GM23248 (cell line): ENCODE data around the gene STX18. TPM values are rescaled to one million over a fixed set of nuclear protein-coding genes. Genes with fewer than 3 reads are reported as not detected.

Experiments used
- DNase-seq: peaks from one replicate; pipeline ENCODE4 v3.0.0-alpha.2; 2015
- H2AFZ ChIP-seq: fragments of 200-600 bp; sonication (generic); 2 replicates; pipeline ENCODE4 v1.6.1; 2016; ENCODE audit warnings: antibody characterized with exemption
- H3F3A ChIP-seq: fragments of 200-600 bp; sonication (generic); 2 replicates; pipeline ENCODE4 v1.6.1; 2016; ENCODE audit warnings: mild to moderate bottlenecking, antibody characterized with exemption, mixed run types; ENCODE audit not compliant: insufficient read depth
- H3K27ac ChIP-seq: fragments of 200-600 bp; sonication (generic); 2 replicates; pipeline ENCODE4 v1.5.1; 2016; ENCODE audit warnings: mild to moderate bottlenecking
- H3K27me3 ChIP-seq: fragments of 200-600 bp; sonication (generic); replicated peaks from 2 replicates; pipeline ENCODE4 v1.6.1; 2016; ENCODE audit warnings: mild to moderate bottlenecking; ENCODE audit not compliant: insufficient read depth
- H3K36me3 ChIP-seq: fragments of 200-600 bp; sonication (generic); 2 replicates; pipeline ENCODE4 v1.6.1; 2016; ENCODE audit warnings: low read depth, mild to moderate bottlenecking
- H3K4me1 ChIP-seq: fragments of 200-600 bp; sonication (generic); 2 replicates; pipeline ENCODE4 v1.6.1; 2016; ENCODE audit warnings: mild to moderate bottlenecking; ENCODE audit not compliant: insufficient read depth
- H3K4me2 ChIP-seq: fragments of 200-600 bp; sonication (generic); one replicate; pipeline ENCODE4 v1.6.1; 2016; ENCODE audit warnings: mild to moderate bottlenecking; ENCODE audit not compliant: unreplicated experiment
- H3K4me3 ChIP-seq: fragments of 200-600 bp; sonication (generic); 2 replicates; pipeline ENCODE4 v1.5.1; 2016; ENCODE audit warnings: mild to moderate bottlenecking
- H3K79me2 ChIP-seq: fragments of 200-600 bp; sonication (generic); 2 replicates; pipeline ENCODE4 v1.6.1; 2016; ENCODE audit warnings: mild to moderate bottlenecking; ENCODE audit not compliant: insufficient read depth
- H3K9ac ChIP-seq: fragments of 200-600 bp; sonication (generic); 2 replicates; pipeline ENCODE4 v1.6.1; 2016; ENCODE audit warnings: mild to moderate bottlenecking
- H3K9me2 ChIP-seq: fragments of 200-600 bp; sonication (generic); 2 replicates; pipeline ENCODE4 v1.6.1; 2016; ENCODE audit warnings: mixed run types, mild to moderate bottlenecking, moderate library complexity; ENCODE audit not compliant: insufficient read depth
- H3K9me3 ChIP-seq: fragments of 200-600 bp; sonication (generic); one replicate; pipeline ENCODE4 v1.6.1; 2017; ENCODE audit warnings: low read depth
- H4K20me1 ChIP-seq: fragments of 200-600 bp; sonication (generic); 2 replicates; pipeline ENCODE4 v1.6.0; 2016; ENCODE audit not compliant: insufficient read depth
- EZH2 ChIP-seq: fragments of 200-600 bp; sonication (generic); IDR thresholded peaks from 2 replicates; pipeline ENCODE4 v1.6.1; 2018; ENCODE audit warnings: antibody characterized with exemption, mild to moderate bottlenecking; ENCODE audit not compliant: insufficient read depth, poor library complexity, severe bottlenecking
- EZH2phosphoT487 ChIP-seq: fragments of 200-600 bp; sonication (generic); IDR thresholded peaks from 2 replicates; pipeline ENCODE4 v1.6.1; 2018; ENCODE audit warnings: antibody characterized with exemption, moderate library complexity, mild to moderate bottlenecking, low read depth; ENCODE audit not compliant: insufficient read depth
- WGBS, 2 experiments: methylation state at CpG; one replicate each; pipeline ENCODE4 v1.1.6; 2015 to 2017; ENCODE audit warnings: low lambda C conversion rate in 2 of 2, low coverage in 1 of 2; ENCODE audit errors: missing lambda C conversion rate in 2 of 2; 5-methylcytosine and 5-hydroxymethylcytosine counted together
- in situ Hi-C: fragments of 300-500 bp; cut with MboI; formaldehyde crosslinking; loops from 2 replicates; pipeline ENCODE4 v1.15.0; 2020
- polyA plus RNA-seq: library from polyadenylated mRNA; unstranded; fragments of >200 nt; fragmentation: Nextera tagmentation; extraction: Ambion mirVana; gene quantifications from 2 replicates; pipeline ENCODE4 v1.2.1, GENCODE V29; 2016
- total RNA-seq: library from RNA; depleted of rRNA; stranded (reverse); fragments of >200 nt; shearing (Covaris generic); gene quantifications from 2 replicates; pipeline ENCODE4 v1.2.3, GENCODE V29; 2014

Gene STX18
- total and polyA plus RNA-seq, 2 experiments from 2014 or later = 39.2 to 42.6 TPM

GRCh38 chr4:4496592-4497372, 45.1 kb downstream of the STX18 start:
- Histone ChIP-seq H3K79me2 (peaks cover 85% of the 10 kb centered on the region), H3K27ac (no peak overlapping the region), H3K36me3 (no peaks in the 10 kb centered on the region), H3K27me3 (no peaks in the 10 kb centered on the region), H3K9me3 (no peaks in the 10 kb centered on the region), H4K20me1 (no peaks in the 10 kb centered on the region), H3F3A (peaks cover 12% of the 10 kb centered on the region), H3K4me1 (peaks cover 12% of the 10 kb centered on the region), H3K9ac (no peak overlapping the region), H3K4me3 (no peak overlapping the region), H3K4me2 (no peak overlapping the region), H3K9me2 (no peaks in the 10 kb centered on the region), H2AFZ (no peak overlapping the region)
- WGBS, 2 experiments = 64 to 68% methylated on average over 9 of the region's 9 CpGs
- in situ Hi-C loops = loop anchor here (10.0 to 25.0 kb wide), 3 partner anchors 178 to 641 kb away; no protein-coding TSS in a partner anchor
- DNase-seq = no peak
- TF ChIP-seq EZH2phosphoT487 (no peak), EZH2 (no peak)

GRCh38 chr4:4494882-4495281, 47.0 kb downstream of the STX18 start:
- in situ Hi-C loops = loop anchor here (10.0 to 25.0 kb wide), 3 partner anchors 180 to 642 kb away; no protein-coding TSS in a partner anchor
- TF ChIP-seq EZH2phosphoT487 (no peak), EZH2 (no peak)

GRCh38 chr4:4492161-4492847, 49.5 kb downstream of the STX18 start:
- no peaks in the 10 kb centered on the region for H4K20me1 ChIP-seq
- no peaks in the 10 kb centered on the region for H3K27me3 ChIP-seq
- in situ Hi-C loops = loop anchor here (10.0 to 25.0 kb wide), 3 partner anchors 182 to 645 kb away; no protein-coding TSS in a partner anchor

More at GRCh38 chr4:4494882-4495281, 47.0 kb downstream of the STX18 start:
- H3K27me3 ChIP-seq = no peaks in the 10 kb centered on the region
- H3K36me3 ChIP-seq = no peaks in the 10 kb centered on the region
- no peak overlapping the region for H3K27ac ChIP-seq
- H3K79me2 ChIP-seq = peaks cover 85% of the 10 kb centered on the region
- no peaks in the 10 kb centered on the region for H4K20me1 ChIP-seq
- H3K4me3 ChIP-seq = no peak overlapping the region
- no peak overlapping the region for H3K4me2 ChIP-seq
- no peak overlapping the region for H2AFZ ChIP-seq
- H3K4me1 ChIP-seq = peaks cover 21% of the 10 kb centered on the region
- no peak overlapping the region for H3K9ac ChIP-seq
- no peaks in the 10 kb centered on the region for H3K9me2 ChIP-seq
- H3K9me3 ChIP-seq = no peaks in the 10 kb centered on the region
- DNase-seq = no peak
- H3F3A ChIP-seq = peaks cover 12% of the 10 kb centered on the region

GRCh38 chr4:4491396-4491893, 50.4 kb downstream of the STX18 start:
- no peaks in the 10 kb centered on the region for H3K9me3 ChIP-seq
- H3K79me2 ChIP-seq = peaks cover 84% of the 10 kb centered on the region
- 89 to 90% methylated on average over 8 of the region's 8 CpGs for WGBS, 2 experiments
- peak overlapping the region; percentile 73; the same call in 1 of the 2 replicates for H3K4me3 ChIP-seq
- H3K9ac ChIP-seq = peak overlapping the region; percentile 72; the same call in 1 of the 2 replicates
- no peaks in the 10 kb centered on the region for H3K36me3 ChIP-seq
- no peaks in the 10 kb centered on the region for H3K27me3 ChIP-seq
- peak overlapping the region; percentile 93 for H3K4me2 ChIP-seq
- in situ Hi-C loops = loop anchor here (10.0 to 25.0 kb wide), 3 partner anchors 183 to 646 kb away; no protein-coding TSS in a partner anchor
- peak overlapping the region; percentile 79 for H3K27ac ChIP-seq
- H2AFZ ChIP-seq = no peak overlapping the region
- peaks cover 18% of the 10 kb centered on the region for H3F3A ChIP-seq
- TF ChIP-seq EZH2phosphoT487 (no peak), EZH2 (no peak)
- H4K20me1 ChIP-seq = no peaks in the 10 kb centered on the region
- H3K4me1 ChIP-seq = peaks cover 34% of the 10 kb centered on the region
- H3K9me2 ChIP-seq = no peaks in the 10 kb centered on the region
- no peak for DNase-seq

More at GRCh38 chr4:4492161-4492847, 49.5 kb downstream of the STX18 start:
- peak; percentile 79 for DNase-seq
- H3K4me2 ChIP-seq = peak overlapping the region; percentile 93
- peaks cover 82% of the 10 kb centered on the region for H3K79me2 ChIP-seq
- peak; percentile 90; the same call in 1 of the 2 replicates for TF ChIP-seq EZH2phosphoT487
- TF ChIP-seq EZH2 = no peak
- H3K4me3 ChIP-seq = peak overlapping the region; percentile 73
- no peak overlapping the region for H2AFZ ChIP-seq
- H3F3A ChIP-seq = peaks cover 18% of the 10 kb centered on the region
- H3K9ac ChIP-seq = peak overlapping the region; percentile 72
- 5 to 7% methylated on average over 6 of the region's 6 CpGs for WGBS, 2 experiments
- no peaks in the 10 kb centered on the region for H3K36me3 ChIP-seq
- peak overlapping the region; percentile 79 for H3K27ac ChIP-seq
- H3K9me2 ChIP-seq = no peaks in the 10 kb centered on the region
- H3K9me3 ChIP-seq = no peaks in the 10 kb centered on the region
- peaks cover 34% of the 10 kb centered on the region for H3K4me1 ChIP-seq
